Lung microvascular endothelial cell (primary cell): ENCODE measurements around the gene EFCC1. TPM values are rescaled to one million over a fixed set of nuclear protein-coding genes. Genes with fewer than 3 reads are reported as not detected.

Source experiments
- DNase-seq, 2 donors: peaks; one replicate each; pipeline versions ENCODE4 v3.0.0 to v3.0.0-alpha.2; 2010; ENCODE audit warnings: low read depth in 2 of 2
- total RNA-seq: library from RNA; depleted of rRNA; stranded (reverse); fragments of >200 nt; gene quantifications from 2 replicates; pipeline ENCODE4 v1.2.1, GENCODE V29; 2014

Gene EFCC1, protein sequence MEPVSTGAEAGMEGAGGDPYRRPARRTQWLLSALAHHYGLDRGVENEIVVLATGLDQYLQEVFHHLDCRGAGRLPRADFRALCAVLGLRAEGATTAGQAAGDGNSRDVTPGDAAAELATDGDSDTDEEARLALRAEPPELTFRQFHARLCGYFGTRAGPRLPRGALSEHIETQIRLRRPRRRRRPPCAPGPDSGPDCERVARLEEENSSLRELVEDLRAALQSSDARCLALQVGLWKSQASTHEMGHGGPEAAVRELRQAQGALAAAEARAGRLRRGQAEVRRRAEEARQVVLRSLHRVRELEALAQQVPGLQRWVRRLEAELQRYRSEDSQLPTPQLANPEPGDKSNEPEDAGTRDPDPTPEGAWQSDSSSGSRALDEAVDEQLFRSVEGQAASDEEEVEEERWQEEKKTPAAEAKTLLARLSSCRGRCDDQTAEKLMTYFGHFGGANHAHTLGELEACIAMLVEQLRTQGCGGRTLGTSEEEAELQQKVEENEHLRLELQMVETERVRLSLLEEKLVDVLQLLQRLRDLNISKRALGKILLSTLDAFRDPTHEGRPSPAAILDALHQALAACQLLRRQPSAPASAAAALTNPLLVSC
- 2.6 and 11.5 TPM in 2 replicates for total RNA-seq

DNA sequence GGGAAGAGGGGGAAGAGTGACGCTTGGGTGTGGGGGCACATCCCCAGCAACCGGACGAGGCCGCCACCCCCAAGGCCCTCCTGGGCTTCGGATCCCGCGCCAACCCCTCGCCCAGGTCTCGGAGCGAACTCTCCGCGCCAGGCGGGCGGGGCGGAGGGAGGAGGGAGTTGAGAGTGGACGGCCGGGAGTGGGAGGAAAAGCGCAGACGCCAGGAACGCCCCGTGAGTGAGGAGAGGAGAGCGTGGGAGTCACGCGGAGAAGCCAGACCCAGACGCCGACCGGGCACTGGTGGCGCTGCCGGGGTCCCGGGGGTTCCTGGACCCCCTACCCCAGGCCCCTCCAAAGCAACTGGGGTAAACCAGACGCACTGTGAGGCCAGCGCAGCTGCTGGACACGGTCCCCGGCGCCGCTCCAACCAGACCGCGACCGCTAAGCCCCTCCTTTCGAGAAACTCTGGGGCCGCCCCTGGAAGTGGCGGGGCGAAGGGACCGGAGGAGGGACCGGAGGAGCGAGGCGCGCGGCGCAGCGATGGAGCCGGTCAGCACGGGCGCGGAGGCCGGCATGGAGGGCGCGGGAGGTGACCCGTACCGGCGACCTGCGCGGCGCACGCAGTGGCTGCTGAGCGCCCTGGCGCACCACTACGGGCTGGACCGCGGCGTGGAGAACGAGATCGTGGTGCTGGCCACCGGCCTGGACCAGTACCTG, at the start of gene EFCC1:
TSS of gene EFCC1 (plus strand) at position 204 of the 705 bp plus-strand sequence. CDS start at position 529, 325 bp downstream.
- DNase-seq = peak; percentile 53 to 66

DNA sequence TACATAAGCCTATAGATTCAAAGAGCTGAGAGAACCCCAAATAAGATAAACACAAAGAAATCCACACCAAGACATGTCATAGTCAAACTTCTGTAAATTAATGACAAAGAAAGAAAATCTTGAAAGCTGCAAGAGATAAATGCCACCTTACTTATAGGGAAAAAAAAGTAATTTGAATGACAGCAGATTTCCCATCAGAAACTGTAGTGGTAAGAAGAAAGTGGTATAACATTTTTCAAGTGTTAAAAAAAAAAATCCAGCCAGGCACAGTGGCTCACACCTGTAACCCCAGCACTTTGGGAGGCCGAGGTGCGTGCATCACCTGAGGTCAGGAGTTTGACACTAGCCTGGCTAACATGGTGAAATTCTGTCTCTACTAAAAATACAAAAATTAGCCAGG, 44.7 kb upstream of the EFCC1 start:
- DNase-seq = no peak

DNA sequence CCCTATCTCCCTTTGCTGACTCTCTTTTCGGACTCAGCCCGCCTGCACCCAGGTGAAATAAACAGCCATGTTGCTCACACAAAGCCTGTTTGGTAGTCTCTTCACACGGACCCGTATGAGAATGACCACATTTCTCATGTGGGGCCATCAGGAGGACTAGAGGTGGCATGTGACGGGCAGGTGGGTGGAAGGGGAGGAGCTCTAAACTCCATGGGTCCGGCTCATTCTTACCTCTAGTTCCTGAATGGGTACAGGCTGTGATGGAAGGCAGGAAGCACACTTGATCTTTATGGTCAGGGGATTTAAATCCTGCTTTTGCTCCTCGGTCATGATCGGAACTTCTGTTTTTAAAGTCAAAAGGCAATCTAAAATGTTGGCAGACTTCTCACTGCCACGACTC, 35.8 kb upstream of the EFCC1 start:
- no peak for DNase-seq

DNA sequence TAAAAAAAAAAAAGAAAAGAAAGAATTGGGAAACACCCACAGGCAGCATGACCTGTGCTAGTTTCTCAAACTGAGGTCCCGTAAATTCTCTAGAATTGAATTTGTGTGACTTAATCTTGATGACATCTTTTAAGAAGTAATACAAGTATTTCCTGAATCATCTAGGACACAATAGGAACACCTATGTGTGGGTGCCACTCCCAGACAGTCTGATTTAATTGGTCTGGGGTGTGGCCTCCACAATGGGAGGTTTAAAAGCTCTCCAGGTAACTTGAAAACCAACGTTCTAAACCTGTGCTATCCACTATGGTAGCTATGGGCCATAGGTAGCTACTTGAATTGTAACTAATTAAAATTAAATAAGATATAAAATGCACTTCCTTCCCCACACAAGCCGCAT, 35.3 kb upstream of the EFCC1 start:
- no peak for DNase-seq

DNA sequence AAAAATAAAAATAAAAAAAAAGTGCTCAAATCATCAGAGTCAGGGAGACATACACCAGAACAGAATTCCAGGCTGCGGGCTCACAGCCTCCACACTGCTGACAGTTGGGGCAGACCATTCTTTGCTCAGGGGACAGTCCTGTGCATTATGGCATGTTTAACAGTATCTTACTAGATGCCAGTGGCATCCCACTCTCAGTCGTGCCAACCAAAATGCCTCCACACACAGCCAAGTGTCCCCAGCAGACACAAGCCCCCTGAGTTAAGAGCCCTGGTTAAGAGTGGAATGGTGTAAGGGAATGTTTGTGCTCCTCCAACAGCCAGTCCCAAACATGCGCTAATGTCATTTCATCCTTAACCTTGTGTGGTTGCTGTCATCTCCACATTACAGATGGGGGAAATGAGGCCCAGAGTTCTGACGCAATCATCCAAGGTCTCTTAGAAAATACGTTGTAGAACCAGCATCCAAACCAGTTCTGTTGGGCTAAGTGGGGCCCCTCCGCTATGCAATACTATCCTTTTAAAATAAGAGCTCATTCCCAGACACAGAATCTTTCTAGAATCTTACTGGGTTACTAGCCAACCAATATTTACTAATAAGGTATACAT, 33.3 kb upstream of the EFCC1 start:
- no peak for DNase-seq

DNA sequence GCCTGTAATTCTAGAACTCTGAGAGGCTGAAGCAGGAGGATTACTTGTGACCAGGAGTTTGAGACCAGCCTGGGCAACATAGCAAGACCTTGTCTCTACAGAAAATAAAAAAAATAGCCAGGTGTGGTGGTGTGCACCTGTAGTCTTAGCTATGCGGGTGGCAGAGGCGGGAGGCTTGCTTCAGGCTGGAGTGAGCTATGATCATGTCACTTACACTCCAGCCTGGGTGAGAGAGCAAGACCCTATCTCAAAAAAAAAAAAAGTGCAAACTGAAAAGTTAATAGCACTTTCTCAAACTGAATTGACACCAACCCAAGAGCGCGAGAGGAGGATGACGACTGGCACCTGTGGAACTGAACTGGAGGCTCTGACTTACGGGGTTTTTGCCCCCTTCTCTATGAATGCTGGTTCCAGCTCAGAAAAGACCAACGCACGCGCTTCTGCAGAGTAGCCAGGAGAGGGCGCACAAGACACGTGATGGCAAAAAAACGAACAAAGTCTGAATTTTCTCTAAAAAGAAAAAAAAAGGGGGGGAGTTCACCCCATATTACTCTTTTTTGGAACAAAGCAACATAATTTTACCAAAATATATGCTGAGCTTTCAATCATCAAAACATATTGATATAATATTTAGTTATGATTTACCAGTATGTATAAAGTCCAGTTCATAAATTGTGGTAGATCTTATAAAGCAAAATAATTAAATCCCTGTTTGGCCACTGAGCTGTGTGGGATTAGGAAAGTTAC, 30.9 kb upstream of the EFCC1 start:
- peak; percentile 55 to 69 for DNase-seq

DNA sequence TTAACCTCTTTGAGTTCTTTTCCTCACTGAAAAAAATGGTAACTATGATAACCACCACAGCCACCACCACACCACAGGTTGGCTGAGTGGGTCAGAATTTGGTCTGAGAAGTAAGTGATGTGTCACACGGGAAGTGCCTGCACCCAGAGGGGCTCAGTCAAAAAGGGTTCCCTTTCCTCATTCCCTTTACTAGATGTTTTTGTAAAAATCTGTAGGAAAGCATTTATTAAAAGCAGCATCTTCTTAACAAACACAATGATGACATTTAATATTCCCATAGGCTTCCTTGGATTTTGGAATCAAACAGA, 30.4 kb upstream of the EFCC1 start:
- DNase-seq = peak in 1 of 2 donors; percentile 12

DNA sequence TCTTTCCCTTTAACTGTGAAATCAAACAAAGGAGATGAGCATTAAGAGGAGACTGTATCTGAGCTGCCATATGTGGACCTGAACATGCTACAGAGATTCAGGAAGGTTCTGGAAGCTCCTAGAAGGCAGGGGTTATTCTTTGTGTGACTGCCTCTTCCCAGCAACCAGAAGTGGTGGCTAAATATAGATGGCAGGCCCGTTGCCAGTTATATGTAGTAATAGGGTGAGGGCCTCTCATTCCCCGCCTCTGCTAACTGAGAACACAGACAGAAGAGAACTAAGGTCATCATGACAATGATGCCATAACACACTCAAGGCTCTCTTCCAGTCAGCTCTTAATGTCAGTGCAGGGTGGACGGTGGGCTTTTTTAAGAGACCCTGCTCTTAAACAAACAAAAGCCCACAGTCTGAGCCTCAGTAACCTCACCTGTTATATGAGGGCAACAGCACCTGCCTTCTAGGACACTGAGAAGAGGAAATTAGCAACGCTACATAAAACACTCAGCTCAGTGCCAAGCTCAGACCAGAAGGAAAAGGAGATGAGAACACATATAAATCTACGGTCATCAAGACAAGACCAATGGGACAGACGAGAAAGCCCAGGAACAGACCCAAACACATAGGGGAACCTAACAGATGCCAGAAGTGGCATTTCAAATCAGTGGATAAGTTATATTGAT, 29.5 kb upstream of the EFCC1 start:
- DNase-seq = peak; percentile 50 to 59

DNA sequence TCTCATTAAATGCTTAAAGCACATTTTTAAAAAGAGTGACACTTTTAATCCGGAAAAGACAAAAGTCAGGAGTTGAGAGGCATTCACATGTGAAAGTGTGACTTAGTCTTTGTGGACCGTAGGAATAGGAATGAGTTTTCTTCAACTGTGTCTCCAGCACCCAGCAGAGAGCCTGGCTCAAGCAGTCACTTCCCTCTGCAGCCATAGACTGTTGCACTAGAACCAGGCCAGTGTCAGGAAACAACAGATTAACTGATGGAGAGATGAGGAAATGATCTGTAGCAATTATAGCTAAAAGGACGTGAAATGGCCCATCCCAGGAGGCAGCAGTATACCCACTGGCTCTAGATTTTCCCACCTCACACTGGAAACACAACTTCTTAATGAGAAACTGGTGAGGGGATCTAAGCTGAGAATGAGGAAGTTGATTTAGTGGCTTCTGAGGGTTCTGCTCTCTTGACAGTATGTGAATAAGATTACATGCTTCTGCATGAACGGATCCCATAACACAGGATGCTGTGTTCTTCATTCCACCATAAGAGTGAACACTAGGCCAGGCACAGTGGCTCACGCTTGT, 27.0 kb upstream of the EFCC1 start:
- DNase-seq = no peak

DNA sequence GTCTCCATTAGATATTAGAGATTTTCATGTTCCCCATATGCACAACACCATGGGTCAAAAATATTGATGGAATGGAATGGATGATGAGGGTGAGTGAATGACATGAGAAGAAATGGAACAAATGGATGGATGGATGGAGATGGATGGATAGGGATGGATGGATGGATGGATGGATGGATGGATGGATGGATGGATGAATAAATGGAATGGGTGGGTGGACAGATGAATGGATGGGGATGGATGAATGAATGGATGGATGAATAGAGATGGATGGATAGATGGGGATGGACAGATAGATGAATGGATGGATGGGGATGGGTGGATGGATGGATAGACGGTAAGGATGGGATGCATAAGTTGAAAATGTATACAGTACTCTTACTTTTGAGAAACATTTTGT, 25.8 kb upstream of the EFCC1 start:
- no peak for DNase-seq

DNA sequence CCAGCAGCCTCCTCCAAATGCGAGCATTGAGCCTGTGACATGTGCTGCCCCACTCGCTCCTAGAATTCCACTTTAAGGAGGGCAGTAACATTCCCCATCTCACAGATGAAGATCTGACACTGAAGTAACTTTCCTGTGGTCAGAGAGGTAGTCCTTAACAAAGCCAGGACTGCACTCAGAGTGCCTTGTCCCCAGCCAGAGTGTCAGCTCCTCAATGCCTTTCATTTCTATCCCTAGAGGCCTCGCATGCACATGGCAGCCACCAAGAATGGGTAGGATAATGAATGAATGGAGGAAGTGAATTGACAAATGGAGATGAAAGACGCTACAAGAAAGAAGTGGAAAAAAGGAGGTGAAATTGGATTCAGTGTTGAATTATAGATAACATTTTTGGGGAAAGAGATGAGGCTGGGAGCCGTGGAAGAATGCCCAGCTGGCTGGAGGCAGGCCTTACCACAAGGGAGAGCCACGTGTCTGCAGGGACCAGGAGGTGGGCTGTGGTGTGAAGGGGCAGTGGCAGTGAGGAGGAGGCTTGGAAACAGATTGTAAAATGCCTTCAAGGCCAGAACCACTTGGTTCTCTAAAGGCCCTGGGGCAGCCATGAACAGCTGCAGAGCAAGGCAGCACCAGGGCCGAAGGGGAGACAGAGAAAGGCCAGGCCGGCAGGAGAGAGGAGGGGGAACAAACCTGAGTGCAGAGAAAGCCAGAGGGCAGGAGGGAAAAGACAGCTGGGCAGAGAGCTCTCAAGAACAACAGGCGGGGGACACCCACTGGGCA, 17.6 kb upstream of the EFCC1 start:
- DNase-seq = no peak

DNA sequence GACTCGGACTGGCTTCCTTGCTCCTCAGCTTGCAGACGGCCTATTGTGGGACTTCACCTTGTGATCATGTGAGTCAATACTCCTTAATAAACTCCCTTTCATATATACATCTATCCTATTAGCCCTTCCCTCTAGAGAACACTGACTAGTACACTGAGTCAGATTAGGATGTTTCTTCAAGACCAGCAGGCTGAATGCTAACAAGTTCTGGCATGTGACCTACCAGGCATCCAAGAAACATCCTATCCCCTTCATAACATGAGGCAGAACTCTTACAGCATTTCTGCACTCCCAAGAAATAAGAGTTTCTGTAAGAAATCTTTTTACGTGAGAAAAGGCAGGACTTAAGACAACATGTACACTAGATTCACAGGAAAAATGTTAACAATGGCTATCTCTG, 16.5 kb upstream of the EFCC1 start:
- no peak for DNase-seq

DNA sequence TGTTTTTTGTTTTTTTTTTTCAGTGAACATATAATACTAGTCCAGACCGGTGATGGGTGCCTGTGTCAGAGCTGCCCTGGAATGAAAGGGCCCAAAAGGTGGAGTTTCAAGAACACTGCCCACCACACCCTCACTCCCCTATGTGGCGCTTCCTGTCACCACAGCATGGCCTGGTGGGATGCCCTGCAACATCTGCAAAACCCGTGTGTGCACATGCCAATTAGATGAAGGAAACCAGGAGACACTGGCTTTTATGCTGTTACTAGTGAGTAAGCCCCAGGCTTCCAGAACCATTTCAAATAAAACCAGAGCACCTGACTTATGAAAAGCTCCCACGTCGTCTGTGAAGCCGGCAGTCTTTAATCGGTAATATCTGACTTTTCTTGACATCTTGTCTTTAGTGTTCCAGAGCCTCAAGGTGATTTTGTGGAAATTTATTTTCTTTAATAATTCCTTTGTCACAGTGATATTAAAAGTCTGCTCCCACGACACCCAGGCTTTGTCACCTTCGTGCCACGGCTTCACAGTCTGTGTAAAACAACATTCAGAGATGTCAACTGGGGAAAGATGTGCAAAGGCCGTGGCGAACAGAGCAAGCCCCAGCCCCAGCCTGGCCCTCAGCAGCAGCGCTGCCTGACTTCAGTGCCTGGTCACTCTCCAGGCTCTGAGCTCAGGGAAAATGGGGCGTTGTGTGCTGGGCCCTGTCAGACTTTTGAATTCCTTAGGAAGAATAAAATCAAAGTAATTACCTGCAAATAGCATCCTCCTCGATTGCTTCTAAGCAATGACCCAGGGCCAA, 13.6 kb upstream of the EFCC1 start:
- no peak for DNase-seq

DNA sequence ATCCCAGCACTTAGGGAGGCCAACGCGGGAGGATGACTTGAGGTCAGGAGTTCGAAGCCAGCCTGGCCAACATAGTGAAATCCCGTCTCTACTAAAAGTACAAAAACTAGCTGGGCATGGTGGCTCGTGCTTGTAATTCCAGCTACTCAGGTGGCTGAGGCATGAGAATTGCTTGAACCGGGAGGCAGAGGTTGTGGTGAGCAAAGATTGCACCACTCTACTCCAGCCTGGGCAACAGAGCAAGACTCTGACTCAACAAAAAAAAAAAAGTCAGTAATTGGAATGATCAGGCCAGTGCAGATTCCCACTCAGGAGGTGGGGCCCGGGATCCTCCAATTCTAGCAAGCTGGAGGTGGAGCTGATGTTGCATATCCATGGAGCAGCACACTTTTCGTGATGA, 12.8 kb upstream of the EFCC1 start:
- DNase-seq = no peak

DNA sequence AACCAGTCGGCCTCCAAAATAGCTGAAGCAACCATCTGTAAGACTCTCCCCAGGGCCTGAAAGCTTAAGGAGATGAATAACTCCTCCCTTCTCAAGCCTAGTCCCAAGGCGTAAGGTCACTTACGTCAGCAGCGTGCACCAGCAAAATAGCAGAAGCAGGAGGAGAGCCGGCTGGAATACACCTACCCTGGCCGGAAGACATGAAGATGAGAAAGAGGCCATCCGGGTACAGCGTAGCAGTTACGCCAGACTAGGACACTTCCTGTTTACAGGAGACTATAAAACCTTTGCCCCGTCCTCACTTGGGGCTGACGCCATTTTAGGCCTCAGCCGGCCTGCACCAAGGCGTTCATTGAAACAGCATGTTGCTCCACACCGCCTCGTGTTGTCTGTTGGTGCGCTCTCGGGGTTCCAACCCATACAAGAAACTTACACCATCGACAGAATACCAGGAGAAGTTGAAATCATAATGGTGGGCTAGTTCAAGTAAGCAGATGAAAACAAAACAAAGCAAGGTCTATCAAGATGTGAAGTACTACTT, 9.7 kb upstream of the EFCC1 start:
- no peak for DNase-seq

DNA sequence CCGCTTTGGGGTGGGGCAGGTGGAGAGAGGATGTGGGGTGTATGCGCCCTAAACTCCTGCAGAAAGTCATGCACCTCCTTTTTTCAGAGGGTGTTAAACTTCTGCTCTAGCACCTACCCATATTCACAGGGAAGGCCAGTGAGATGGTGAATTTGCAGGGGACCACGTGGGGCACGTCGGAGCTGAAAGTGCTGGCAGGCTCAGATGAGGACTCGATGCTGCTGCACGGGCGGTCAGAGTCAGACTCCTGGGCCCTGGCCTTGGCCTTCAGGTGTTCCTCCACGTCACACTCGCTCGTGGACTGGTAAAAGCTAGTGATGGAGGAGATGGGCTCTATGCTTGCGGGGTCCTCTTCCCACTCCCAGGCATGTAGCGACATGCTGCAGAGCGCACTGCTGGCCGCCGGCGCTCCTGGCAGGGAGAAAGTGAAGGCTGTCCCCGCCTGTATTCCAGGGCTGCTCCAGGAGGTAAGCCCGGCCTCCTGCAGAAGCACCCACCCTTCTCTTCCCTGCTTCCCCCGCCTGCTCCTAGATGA, 8.1 kb upstream of the EFCC1 start:
- no peak for DNase-seq

DNA sequence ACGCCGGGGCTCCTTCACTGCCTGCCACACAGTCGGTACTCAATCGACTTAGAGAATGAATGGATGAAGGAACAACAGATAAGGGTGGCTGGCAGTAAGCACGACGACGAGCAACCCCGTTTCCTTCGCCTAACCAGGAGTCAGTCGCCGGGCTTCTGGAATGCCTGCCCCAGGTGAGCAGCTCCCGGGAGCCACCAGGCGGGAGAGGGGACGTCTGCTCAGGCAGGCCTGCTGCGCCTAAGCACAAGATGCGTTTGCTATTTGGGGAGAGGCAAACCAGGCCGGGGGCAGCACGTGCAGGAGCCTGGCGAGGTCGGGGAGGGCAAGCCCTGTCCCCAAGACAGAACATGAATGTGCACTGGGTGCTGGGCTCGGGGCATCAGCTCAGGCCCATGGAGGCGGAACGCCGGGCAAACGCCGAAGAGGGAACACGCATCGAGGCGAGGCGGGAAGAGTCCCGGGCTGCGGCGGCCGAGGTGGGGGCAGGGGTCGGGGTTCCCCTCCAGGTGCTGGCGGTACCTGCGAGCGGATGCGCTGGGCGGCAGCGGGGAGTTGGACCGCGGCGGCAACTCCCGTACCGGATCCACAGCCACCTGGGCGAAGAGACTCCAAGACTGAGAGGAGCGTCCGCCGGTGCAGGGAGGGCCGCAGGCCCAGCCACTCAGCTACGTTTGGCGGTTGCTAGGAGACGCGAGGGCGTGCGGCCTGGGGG, 7.5 kb upstream of the EFCC1 start, which contains the start of gene CFAP92:
TSS of gene CFAP92 (minus strand) at position 616 of the 712 bp plus-strand sequence. CDS start 772 bp downstream, outside the sequence.
- peak; percentile 69 to 82 for DNase-seq

DNA sequence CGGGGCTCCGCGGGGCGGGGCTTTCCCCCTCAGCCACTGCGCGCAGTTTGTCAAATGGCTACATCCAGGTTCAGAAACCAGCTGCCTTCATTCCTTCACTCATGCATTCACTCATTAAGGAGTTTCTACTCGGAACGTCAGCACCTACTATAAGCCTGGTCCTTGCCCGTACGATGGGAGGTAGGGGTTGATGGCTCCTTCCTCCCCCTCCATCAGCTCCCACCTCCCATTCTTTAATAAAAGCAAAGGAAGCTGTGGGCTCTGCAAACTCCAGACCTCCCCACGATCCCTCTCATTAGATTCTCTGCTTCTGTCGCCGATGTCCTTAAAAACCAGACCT, 7.0 kb upstream of the EFCC1 start:
- DNase-seq = no peak
